GM13977 (cell line): ENCODE measurements around the gene ERN1.

Experiments used
- DNase-seq: peaks from one replicate; pipeline ENCODE4 v3.0.0; 2012; ENCODE audit warnings: low spot score
- CTCF ChIP-seq: IDR thresholded peaks from 2 replicates; pipeline ENCODE4 v1.5.1; 2012; ENCODE audit warnings: mild to moderate bottlenecking, control low read depth; ENCODE audit not compliant: insufficient read depth; ENCODE audit errors: extremely low read depth, missing control alignments
- in situ Hi-C: fragments of 300-500 bp; cut with MboI; formaldehyde crosslinking; loops from one replicate; pipeline ENCODE4 v1.12.0; 2022; ENCODE audit warnings: low sequenced_read_pairs, low pct_unique_long_range_greater_than_20kb, mixed read lengths, inconsistent platforms; ENCODE audit not compliant: unreplicated experiment

ERN1 gene

GRCh38 chr17:64164596-64165285, 34.8 kb upstream of the ERN1 start:
- in situ Hi-C loops: no loop called here
- no peak for TF ChIP-seq CTCF
- no peak for DNase-seq

- DNase-seq: no peak
- no peak for TF ChIP-seq CTCF
- in situ Hi-C loops: no loop called here
These were observed 33.5 kb upstream of the ERN1 start for GRCh38 chr17:64163468-64163867.

GRCh38 chr17:64162554-64162953, 32.6 kb upstream of the ERN1 start:
- no peak for TF ChIP-seq CTCF
- in situ Hi-C loops: no loop called here
- DNase-seq: no peak

DNA sequence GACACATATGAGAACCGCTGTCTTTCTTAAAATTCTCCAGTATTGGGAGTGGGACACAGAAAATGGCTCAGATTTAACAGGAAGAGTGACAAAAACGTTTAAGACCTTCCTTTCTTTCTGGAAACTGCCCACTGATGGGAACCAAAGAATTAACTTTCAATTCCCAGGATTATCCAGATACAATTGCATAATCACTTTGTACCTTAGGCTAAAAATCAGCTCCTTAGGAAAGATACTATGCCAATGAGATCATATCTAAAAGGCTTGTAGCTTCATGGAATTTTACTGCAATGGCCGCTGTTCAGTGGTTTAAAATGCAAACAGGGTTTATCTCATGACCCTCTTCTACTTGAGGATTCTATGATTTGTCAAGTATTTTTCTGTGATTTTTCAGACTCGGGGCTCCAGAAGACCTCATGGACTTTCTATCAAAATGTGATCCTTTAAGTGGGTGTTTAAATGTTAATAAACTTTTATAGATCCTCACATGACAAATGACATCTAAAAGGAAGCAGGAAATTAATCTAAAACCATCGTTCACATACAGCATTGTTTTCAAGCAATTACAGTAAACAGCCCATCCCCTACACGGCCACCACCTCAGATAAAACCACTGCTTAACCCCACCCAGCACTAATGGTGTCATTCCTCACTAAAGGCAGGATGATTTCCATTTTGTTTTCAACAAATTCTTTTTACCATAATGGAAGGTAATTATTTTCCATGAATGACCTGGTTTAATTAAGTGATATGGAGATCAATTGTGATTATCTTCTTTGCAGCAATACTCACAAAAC, 31.6 kb upstream of the ERN1 start:
- no peak for DNase-seq
- TF ChIP-seq CTCF: no peak
- in situ Hi-C loops: no loop called here

DNA sequence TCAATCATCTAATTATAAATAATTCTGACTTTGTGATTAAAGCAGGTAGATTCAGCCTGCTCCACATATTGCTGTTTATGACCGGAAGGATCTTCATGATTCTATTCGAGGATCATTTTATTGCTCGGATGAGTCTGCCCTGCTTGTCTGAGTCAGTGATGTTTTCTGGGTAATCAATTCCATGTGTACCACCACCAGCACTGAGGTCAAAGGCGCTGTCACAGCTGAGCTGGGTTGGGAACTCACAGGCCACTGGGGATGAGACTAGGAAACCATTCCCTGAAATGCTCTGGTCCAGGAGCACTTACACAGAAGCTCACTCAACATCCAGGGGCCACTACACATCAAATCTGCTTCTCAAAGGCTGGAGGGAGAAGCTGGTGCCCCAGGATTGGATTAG, 30.4 kb upstream of the ERN1 start:
- in situ Hi-C loops: no loop called here
- DNase-seq: no peak
- TF ChIP-seq CTCF: no peak

DNA sequence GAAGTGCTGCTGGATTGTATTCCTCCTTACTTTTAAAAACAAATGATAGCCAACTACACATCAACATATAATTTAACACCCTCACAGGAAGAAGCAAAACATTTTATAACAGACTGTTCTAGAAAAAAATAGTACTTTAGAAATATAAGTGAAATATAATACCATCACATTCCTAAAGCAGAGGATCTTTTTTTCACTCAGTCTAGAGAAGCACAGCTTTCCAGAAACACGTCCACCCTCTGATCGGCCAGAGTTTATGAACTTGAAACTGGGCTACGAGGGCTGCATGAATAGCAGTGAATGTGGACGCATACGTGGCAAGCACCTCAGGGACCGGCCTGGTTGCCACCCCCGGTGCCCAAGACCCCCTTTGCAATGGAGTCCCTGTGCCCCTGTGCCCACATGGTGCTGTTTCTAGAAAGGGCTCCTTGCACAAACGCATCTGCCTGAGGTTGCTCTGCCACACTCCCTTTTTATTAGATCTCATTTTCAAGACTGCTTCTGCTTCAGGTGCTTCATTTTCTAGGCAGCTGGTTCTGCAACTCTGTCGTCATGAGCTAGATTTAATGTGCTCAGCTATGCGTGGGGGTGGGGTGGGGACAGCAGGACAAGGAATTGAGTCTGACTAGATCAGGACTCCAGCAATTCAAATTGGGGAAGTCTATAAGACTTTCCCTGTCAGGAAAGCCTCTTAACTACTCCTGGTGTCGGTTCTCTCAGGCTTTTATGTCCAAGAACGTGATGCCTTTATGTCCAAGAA, 29.1 kb upstream of the ERN1 start:
- TF ChIP-seq CTCF: no peak
- in situ Hi-C loops: loop anchor here (10.0 kb wide), 1 partner anchor 126 kb away; no protein-coding TSS in a partner anchor

More for the DNA sequence above, 29.1 kb upstream of the ERN1 start:
- DNase-seq: no peak
